H1 (cell line): ENCODE results near the gene TOP3A. TPM values are rescaled to one million over a fixed set of nuclear protein-coding genes. Genes with fewer than 3 reads are reported as not detected.

Experiments used
- CTCF ChIA-PET: fragments of 300-600 bp; sonication (Branson Sonifier 250); formaldehyde crosslinking; loops from one replicate; lab custom pipeline; 2021; ENCODE audit not compliant: partially characterized antibody; lab: Charles Lee
- POLR2A ChIA-PET: fragments of 300-600 bp; sonication (Branson Sonifier 250); formaldehyde crosslinking; loops from one replicate; lab custom pipeline; 2021; ENCODE audit warnings: inconsistent platforms; ENCODE audit not compliant: partially characterized antibody; lab: Charles Lee
- DNase-seq, 2 experiments: peaks; one replicate each; pipeline versions ENCODE4 v3.0.0 to v3.0.0-alpha.2; 2010 to 2022; ENCODE audit warnings: low spot score in 2 of 2, low read depth in 1 of 2, mixed read lengths in 1 of 2
- FAIRE-seq: peaks from 2 replicates; lab custom pipeline; 2011; peaks lifted over from hg19 to GRCh38; lab: Jason Lieb, UNC
- H2AFZ ChIP-seq: 2 replicates; pipeline ENCODE4 v1.8.1; 2012; ENCODE audit warnings: low read length, inconsistent platforms
- H2AK5ac ChIP-seq: 2 replicates; pipeline ENCODE4 v1.6.1; 2013; ENCODE audit warnings: low read depth, low read length
- H2BK120ac ChIP-seq: replicated peaks from 2 replicates; pipeline ENCODE3; 2013; ENCODE audit warnings: low read depth, low read length, inconsistent platforms
- H2BK12ac ChIP-seq: 2 replicates; pipeline ENCODE4 v1.6.1; 2013; ENCODE audit warnings: low read depth, low read length
- H2BK15ac ChIP-seq: 2 replicates; pipeline ENCODE4 v1.6.1; 2013; ENCODE audit warnings: low read length
- H2BK20ac ChIP-seq: 2 replicates; pipeline ENCODE4 v1.6.1; 2013; ENCODE audit warnings: low read length
- H2BK5ac ChIP-seq: 2 replicates; pipeline ENCODE4 v1.6.1; 2013; ENCODE audit warnings: low read depth, low read length
- H3K14ac ChIP-seq: 2 replicates; pipeline ENCODE4 v1.6.1; 2013; ENCODE audit warnings: inconsistent platforms; ENCODE audit not compliant: insufficient read length
- H3K18ac ChIP-seq: 2 replicates; pipeline ENCODE4 v1.6.1; 2013; ENCODE audit warnings: low read length; ENCODE audit errors: extremely low read depth
- H3K23ac ChIP-seq: 2 replicates; pipeline ENCODE4 v1.6.1; 2013; ENCODE audit warnings: inconsistent platforms; ENCODE audit not compliant: insufficient read length
- H3K23me2 ChIP-seq: 2 replicates; pipeline ENCODE4 v1.6.1; 2013; ENCODE audit warnings: low read depth, low read length
- H3K27ac ChIP-seq: 2 replicates; pipeline ENCODE4 v1.6.1; 2011; ENCODE audit warnings: low read depth, low read length, inconsistent platforms
- H3K27me3 ChIP-seq, 4 experiments: replicated peaks in 1 of 4; 1 replicate in 1 of 4; 2 replicates in 3 of 4; pipeline versions ENCODE4 v1.6.1 to v1.8.1; 2011 to 2013; ENCODE audit warnings: low read length in 3 of 4, mild to moderate bottlenecking in 3 of 4, inconsistent platforms in 2 of 4, mixed read lengths in 2 of 4, moderate library complexity in 1 of 4; ENCODE audit not compliant: control insufficient read depth in 3 of 4, insufficient read depth in 3 of 4; ENCODE audit errors: extremely low read depth in 1 of 4
- H3K36me3 ChIP-seq, 4 experiments: 2 replicates each; pipeline versions ENCODE4 v1.6.1 to v1.8.1; 2011 to 2013; ENCODE audit warnings: mild to moderate bottlenecking in 4 of 4, low read length in 3 of 4, moderate library complexity in 2 of 4, control low read depth in 1 of 4, inconsistent platforms in 1 of 4; ENCODE audit not compliant: insufficient read depth in 4 of 4, control insufficient read depth in 2 of 4
- H3K4ac ChIP-seq: replicated peaks from 2 replicates; pipeline ENCODE3; 2013; ENCODE audit warnings: low read length, low read depth, mixed read lengths, inconsistent platforms; ENCODE audit not compliant: insufficient read length
- H3K4me1 ChIP-seq, 4 experiments: replicated peaks in 1 of 4; 1 replicate in 1 of 4; 2 replicates in 3 of 4; pipeline versions ENCODE4 v1.6.1 to v1.8.1; 2011 to 2013; ENCODE audit warnings: low read length in 3 of 4, inconsistent platforms in 2 of 4, mixed read lengths in 1 of 4; ENCODE audit not compliant: insufficient read depth in 4 of 4, control insufficient read depth in 3 of 4
- H3K4me2 ChIP-seq, 2 experiments: 2 replicates each; pipeline versions ENCODE4 v1.6.1 to v1.8.1; 2011 to 2013; ENCODE audit warnings: low read depth in 2 of 2, low read length in 2 of 2, control low read depth in 1 of 2, inconsistent platforms in 1 of 2, mild to moderate bottlenecking in 1 of 2; ENCODE audit not compliant: insufficient read depth in 1 of 2
- H3K4me3 ChIP-seq, 4 experiments: fragments of 200-600, 300-600 bp in 1 of 4; sonication (generic), shearing (Covaris generic), sonication (Bioruptor Twin) in 1 of 4; 2 replicates each; pipeline versions ENCODE4 v1.5.1 to v1.8.1; 2011 to 2016; ENCODE audit warnings: low read length in 4 of 4, low read depth in 3 of 4, control low read depth in 2 of 4, inconsistent platforms in 2 of 4, mild to moderate bottlenecking in 2 of 4, mixed read lengths in 1 of 4, moderate library complexity in 1 of 4; ENCODE audit not compliant: insufficient read depth in 2 of 4; ENCODE audit errors: extremely low read depth in 1 of 4
- H3K56ac ChIP-seq: replicated peaks from 2 replicates; pipeline ENCODE3; 2013; ENCODE audit warnings: low read depth, mild to moderate bottlenecking, mixed read lengths, low read length, inconsistent platforms; ENCODE audit not compliant: insufficient read length
- H3K79me1 ChIP-seq: 2 replicates; pipeline ENCODE4 v1.6.1; 2013; ENCODE audit warnings: low read depth, low read length, control low read depth
- H3K79me2 ChIP-seq, 2 experiments: 2 replicates each; pipeline versions ENCODE4 v1.6.1 to v1.8.1; 2012 to 2013; ENCODE audit warnings: low read length in 2 of 2, mild to moderate bottlenecking in 2 of 2, inconsistent platforms in 1 of 2; ENCODE audit not compliant: insufficient read depth in 2 of 2, control insufficient read depth in 1 of 2
- H3K9ac ChIP-seq, 4 experiments: replicated peaks in 1 of 4; 1 replicate in 1 of 4; 2 replicates in 3 of 4; pipeline versions ENCODE4 v1.6.1 to v1.8.1; 2011 to 2013; ENCODE audit warnings: low read depth in 3 of 4, low read length in 3 of 4, control low read depth in 2 of 4, mild to moderate bottlenecking in 2 of 4, moderate library complexity in 2 of 4, inconsistent platforms in 1 of 4; ENCODE audit errors: extremely low read depth in 1 of 4
- H3K9me3 ChIP-seq, 2 experiments: 2 replicates each; pipeline versions ENCODE4 v1.6.1 to v1.8.1; 2012 to 2013; ENCODE audit warnings: mild to moderate bottlenecking in 2 of 2, moderate library complexity in 2 of 2, control low read depth in 1 of 2, inconsistent platforms in 1 of 2, low read depth in 1 of 2, low read length in 1 of 2, mixed read lengths in 1 of 2; ENCODE audit not compliant: insufficient read depth in 2 of 2
- H4K20me1 ChIP-seq, 2 experiments: replicated peaks in 1 of 2; 2 replicates each; pipeline versions ENCODE3 to v1.8.1; 2011 to 2013; ENCODE audit warnings: inconsistent platforms in 2 of 2, low read length in 2 of 2, mild to moderate bottlenecking in 1 of 2; ENCODE audit not compliant: insufficient read depth in 2 of 2, control insufficient read depth in 1 of 2
- H4K5ac ChIP-seq: 2 replicates; pipeline ENCODE4 v1.6.1; 2013; ENCODE audit warnings: low read length, low read depth, mixed read lengths, inconsistent platforms; ENCODE audit not compliant: insufficient read length
- H4K8ac ChIP-seq: 2 replicates; pipeline ENCODE4 v1.8.0; 2013; ENCODE audit warnings: mild to moderate bottlenecking, moderate library complexity, low read length, inconsistent platforms; ENCODE audit not compliant: insufficient read depth; ENCODE audit errors: extremely low read depth
- H4K91ac ChIP-seq: replicated peaks from 2 replicates; pipeline ENCODE3; 2013; ENCODE audit warnings: low read length, mixed read lengths, inconsistent platforms; ENCODE audit not compliant: insufficient read length
- CEBPB ChIP-seq: IDR thresholded peaks from 2 replicates; pipeline ENCODE4 v1.6.1; 2012; ENCODE audit warnings: low read depth, low read length
- GABPA ChIP-seq: IDR thresholded peaks from 2 replicates; pipeline ENCODE4 v1.6.1; 2011; ENCODE audit warnings: mild to moderate bottlenecking, low read length, moderate library complexity, borderline replicate concordance; ENCODE audit not compliant: insufficient read depth
- MAX ChIP-seq: IDR thresholded peaks from 2 replicates; pipeline ENCODE4 v1.6.1; 2012; ENCODE audit warnings: inconsistent platforms
- TAF1 ChIP-seq: IDR thresholded peaks from 2 replicates; pipeline ENCODE4 v1.6.1; 2011; ENCODE audit warnings: mild to moderate bottlenecking, low read depth, low read length
- WGBS, 2 experiments: shearing (Covaris generic) in 1 of 2; methylation state at CpG; one replicate each; pipeline versions ENCODE4 v1.1.6 to v1.1.7; 2013 to 2015; ENCODE audit warnings: low lambda C conversion rate in 2 of 2, mixed read lengths in 2 of 2, inconsistent platforms in 1 of 2, low coverage in 1 of 2, missing lambda C conversion rate in 1 of 2; ENCODE audit not compliant: insufficient replicate concordance in 2 of 2, insufficient coverage in 1 of 2, insufficient read length in 1 of 2; ENCODE audit errors: extremely low coverage in 1 of 2, missing lambda C conversion rate in 1 of 2; 5-methylcytosine and 5-hydroxymethylcytosine counted together
- polyA plus RNA-seq, 7 experiments: library from polyadenylated mRNA; depleted of rRNA in 3 of 7; stranded (reverse) in 5 of 7; unstranded in 2 of 7; fragments of >200 nt in 5 of 7; fragments of 200-250 nt in 2 of 7; gene quantifications; 1 replicate in 5 of 7; 2 replicates in 1 of 7; 4 replicates in 1 of 7; pipeline versions ENCODE4 v1.2.1 to v1.2.3, GENCODE V29; 2011 to 2013; ENCODE audit warnings: missing spikeins in 2 of 7, mixed read lengths in 2 of 7
- total RNA-seq: library from RNA; stranded (reverse); fragmentation: NEBNext Ultra II Directional; extraction: Animal tissue kit (Norgen Biotek cat#: 25700); gene quantifications from 2 replicates; pipeline ENCODE4 v1.2.1, GENCODE V29; 2021

TOP3A gene
- total and polyA plus RNA-seq, 2 of the 8 experiments (the other 6 are each of a cell fraction or from before 2014, with no cell fraction given) = 23.4 to 54.3 TPM

GRCh38 chr17:18252160-18252559, 62.6 kb downstream of the TOP3A start:
- Histone ChIP-seq H3K9me3 (no peaks in the 10 kb centered on the region), H2AFZ (no peak overlapping the region), H4K5ac (no peak overlapping the region), H2AK5ac (no peak overlapping the region), H4K20me1 (peaks cover 11 to 18% of the 10 kb centered on the region in 2 experiments), H3K79me2 (peaks cover 0 to 18% of the 10 kb centered on the region in 2 experiments; a peak in 1 of 4 replicates), H3K56ac (no peak overlapping the region), H2BK15ac (no peak overlapping the region), H2BK12ac (no peak overlapping the region), H4K8ac (no peak overlapping the region), H3K18ac (no peak overlapping the region), H3K4me3 (no peak overlapping the region), H3K4ac (no peak overlapping the region), H2BK20ac (no peak overlapping the region), H3K27me3 (no peaks in the 10 kb centered on the region), H3K36me3 (peaks cover 38 to 64% (median 57%) of the 10 kb centered on the region in 4 experiments), H3K9ac (no peak overlapping the region), H3K27ac (no peak overlapping the region), H3K4me2 (no peak overlapping the region), H3K79me1 (peaks cover 9% of the 10 kb centered on the region), H2BK5ac (no peak overlapping the region), H3K23me2 (peaks cover under 1% of the 10 kb centered on the region; the same call in 1 of the 2 replicates), H3K14ac (no peak overlapping the region), H3K4me1 (peaks cover 0 to 18% (median 8%) of the 10 kb centered on the region in 4 experiments; a peak in 5 of 7 replicates), H3K23ac (no peak overlapping the region), H4K91ac (no peak overlapping the region), H2BK120ac (no peak overlapping the region)
- TF ChIP-seq MAX (no peak), GABPA (no peak), TAF1 (no peak), CEBPB (no peak)
- DNase-seq (no peak), FAIRE-seq (no peak)
- ChIA-PET POLR2A (interaction anchor here (1.0 to 1.3 kb wide), 2 partner anchors 10 to 21 kb away, joined by 4 read pairs; no protein-coding TSS in a partner anchor), CTCF (interaction anchor here (1.6 kb wide), 1 partner anchor 33 kb away, joined by 4 read pairs; no protein-coding TSS in a partner anchor)
- WGBS, 2 experiments = 97% methylated on average over 5 of the region's 5 CpGs; no CpG with 5 or more reads in 1 of the 2 experiments
